Hepatocyte (in vitro differentiated cells): ENCODE results near the gene A3GALT2.

ENCODE experiments used
- CTCF ChIP-seq: fragments of 200-600 bp; sonication (generic); IDR thresholded peaks from 2 replicates; pipeline ENCODE4 v1.5.1; 2016; ENCODE audit warnings: antibody characterized with exemption, mild to moderate bottlenecking; ENCODE audit not compliant: poor library complexity
- EZH2 ChIP-seq: fragments of 200-600 bp; sonication (generic); IDR thresholded peaks from 2 replicates; pipeline ENCODE4 v1.6.1; 2016; ENCODE audit warnings: antibody characterized with exemption, mild to moderate bottlenecking, borderline replicate concordance
- EZH2phosphoT487 ChIP-seq: fragments of 200-600 bp; sonication (generic); IDR thresholded peaks from one replicate; pipeline ENCODE4 v1.6.1; 2018; ENCODE audit warnings: antibody characterized with exemption, mild to moderate bottlenecking, low read depth, moderate library complexity; ENCODE audit not compliant: unreplicated experiment, severe bottlenecking

- TF ChIP-seq CTCF (no peak), EZH2 (no peak), EZH2phosphoT487 (no peak)
Measured at GRCh38 chr1:33275195-33275594, 45.7 kb downstream of the A3GALT2 start.
